Lower leg skin (tissue), 3 donors: ENCODE measurements around the gene FRS3.

Source experiments
- POLR2A ChIP-seq, 2 donors: fragments of 450-650 bp; IDR thresholded peaks; one replicate each; pipeline ENCODE4 v1.6.1; 2016 to 2017; ENCODE audit warnings: antibody characterized with exemption in 2 of 2, mild to moderate bottlenecking in 1 of 2, moderate library complexity in 1 of 2
- TF ChIP-seq, protein P1 (sequence below), 3 donors: fragments of 450-650 bp; IDR thresholded peaks; one replicate each; pipeline ENCODE4 v1.5.1; 2016; ENCODE audit warnings: antibody characterized with exemption in 3 of 3, mild to moderate bottlenecking in 3 of 3, moderate library complexity in 2 of 3

DNA sequence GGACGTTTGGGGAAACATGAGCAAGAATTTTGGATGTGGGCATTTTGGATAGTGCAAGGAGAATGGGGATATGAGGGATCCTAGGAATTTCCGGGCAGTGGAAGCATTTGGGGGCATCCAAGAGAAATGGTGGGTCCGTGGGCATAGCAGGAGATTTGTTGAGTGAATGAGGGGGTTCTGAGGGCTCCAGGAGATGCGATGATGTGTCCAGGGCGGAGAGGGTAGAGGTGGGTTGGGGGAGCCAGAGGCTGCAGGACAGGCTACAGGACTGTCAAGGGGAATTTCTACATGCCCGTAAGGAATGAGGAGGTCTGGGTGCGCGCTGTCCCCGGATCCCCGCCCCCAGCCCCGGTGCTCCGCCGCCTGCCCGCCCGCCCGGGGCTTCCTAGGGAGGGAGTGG, 364 bp downstream of the FRS3 start:
- TF ChIP-seq, protein P1, sequence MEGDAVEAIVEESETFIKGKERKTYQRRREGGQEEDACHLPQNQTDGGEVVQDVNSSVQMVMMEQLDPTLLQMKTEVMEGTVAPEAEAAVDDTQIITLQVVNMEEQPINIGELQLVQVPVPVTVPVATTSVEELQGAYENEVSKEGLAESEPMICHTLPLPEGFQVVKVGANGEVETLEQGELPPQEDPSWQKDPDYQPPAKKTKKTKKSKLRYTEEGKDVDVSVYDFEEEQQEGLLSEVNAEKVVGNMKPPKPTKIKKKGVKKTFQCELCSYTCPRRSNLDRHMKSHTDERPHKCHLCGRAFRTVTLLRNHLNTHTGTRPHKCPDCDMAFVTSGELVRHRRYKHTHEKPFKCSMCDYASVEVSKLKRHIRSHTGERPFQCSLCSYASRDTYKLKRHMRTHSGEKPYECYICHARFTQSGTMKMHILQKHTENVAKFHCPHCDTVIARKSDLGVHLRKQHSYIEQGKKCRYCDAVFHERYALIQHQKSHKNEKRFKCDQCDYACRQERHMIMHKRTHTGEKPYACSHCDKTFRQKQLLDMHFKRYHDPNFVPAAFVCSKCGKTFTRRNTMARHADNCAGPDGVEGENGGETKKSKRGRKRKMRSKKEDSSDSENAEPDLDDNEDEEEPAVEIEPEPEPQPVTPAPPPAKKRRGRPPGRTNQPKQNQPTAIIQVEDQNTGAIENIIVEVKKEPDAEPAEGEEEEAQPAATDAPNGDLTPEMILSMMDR (IDR thresholded peaks at IDR 0.05) = no peak
- no peak for TF ChIP-seq POLR2A (IDR thresholded peaks at IDR 0.05)
